ENCODE results near the gene AK5.

Gene AK5

DNA sequence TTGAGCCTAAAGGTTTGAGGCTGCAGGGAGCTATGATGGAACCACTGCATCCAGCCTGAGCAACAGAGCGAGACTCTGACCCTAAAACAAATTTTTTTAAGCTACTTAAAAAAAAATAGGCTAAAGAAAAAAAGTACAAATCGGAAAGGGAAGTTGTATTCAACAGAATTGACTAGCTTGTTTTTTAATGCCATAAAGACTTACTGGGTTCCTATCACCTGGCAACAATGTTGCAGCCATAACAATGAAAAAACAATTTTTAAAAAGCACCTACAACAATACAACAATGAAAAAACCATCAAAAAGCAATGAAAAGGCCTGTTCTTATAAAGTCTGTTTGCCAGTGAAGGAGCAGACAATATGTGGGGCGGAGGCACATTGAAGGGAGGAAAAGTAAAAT is 42.5 kb upstream of the AK5 start:
- TF ChIP-seq, protein P1, sequence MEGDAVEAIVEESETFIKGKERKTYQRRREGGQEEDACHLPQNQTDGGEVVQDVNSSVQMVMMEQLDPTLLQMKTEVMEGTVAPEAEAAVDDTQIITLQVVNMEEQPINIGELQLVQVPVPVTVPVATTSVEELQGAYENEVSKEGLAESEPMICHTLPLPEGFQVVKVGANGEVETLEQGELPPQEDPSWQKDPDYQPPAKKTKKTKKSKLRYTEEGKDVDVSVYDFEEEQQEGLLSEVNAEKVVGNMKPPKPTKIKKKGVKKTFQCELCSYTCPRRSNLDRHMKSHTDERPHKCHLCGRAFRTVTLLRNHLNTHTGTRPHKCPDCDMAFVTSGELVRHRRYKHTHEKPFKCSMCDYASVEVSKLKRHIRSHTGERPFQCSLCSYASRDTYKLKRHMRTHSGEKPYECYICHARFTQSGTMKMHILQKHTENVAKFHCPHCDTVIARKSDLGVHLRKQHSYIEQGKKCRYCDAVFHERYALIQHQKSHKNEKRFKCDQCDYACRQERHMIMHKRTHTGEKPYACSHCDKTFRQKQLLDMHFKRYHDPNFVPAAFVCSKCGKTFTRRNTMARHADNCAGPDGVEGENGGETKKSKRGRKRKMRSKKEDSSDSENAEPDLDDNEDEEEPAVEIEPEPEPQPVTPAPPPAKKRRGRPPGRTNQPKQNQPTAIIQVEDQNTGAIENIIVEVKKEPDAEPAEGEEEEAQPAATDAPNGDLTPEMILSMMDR (IDR thresholded peaks at IDR 0.05; ENCODE audit: low read depth, low read length), result no peak
- Histone ChIP-seq H3K27me3 (no peaks in the 10 kb centered on the region), H3K4me1 (no peaks in the 10 kb centered on the region), H3K36me3 (no peaks in the 10 kb centered on the region), H3K4me3 (ENCODE audit: low read depth, low read length) (no peak overlapping the region), H3K9me3 (no peaks in the 10 kb centered on the region)
- no peak for DNase-seq

DNA sequence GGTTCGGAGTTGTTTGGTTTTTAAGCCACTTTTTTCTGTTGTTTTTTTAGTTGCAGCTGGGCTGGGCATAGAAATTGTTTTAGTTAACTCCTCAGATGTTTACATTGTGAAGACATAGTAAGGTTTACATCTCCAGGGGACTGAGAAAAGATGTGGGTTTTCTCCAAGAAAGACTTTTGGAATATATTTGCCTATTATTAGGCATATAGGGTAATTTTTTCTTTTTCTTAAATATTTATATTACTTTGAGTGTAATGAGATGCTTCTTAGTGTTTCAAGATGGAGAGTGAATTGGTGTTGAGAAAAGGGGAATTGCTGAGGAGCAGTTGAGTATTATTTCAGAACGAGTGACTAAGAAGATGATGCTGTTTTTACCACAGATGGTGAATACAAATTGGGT is 36.0 kb upstream of the AK5 start:
- Histone ChIP-seq H3K4me1 (no peaks in the 10 kb centered on the region), H3K9me3 (no peaks in the 10 kb centered on the region)

DNA sequence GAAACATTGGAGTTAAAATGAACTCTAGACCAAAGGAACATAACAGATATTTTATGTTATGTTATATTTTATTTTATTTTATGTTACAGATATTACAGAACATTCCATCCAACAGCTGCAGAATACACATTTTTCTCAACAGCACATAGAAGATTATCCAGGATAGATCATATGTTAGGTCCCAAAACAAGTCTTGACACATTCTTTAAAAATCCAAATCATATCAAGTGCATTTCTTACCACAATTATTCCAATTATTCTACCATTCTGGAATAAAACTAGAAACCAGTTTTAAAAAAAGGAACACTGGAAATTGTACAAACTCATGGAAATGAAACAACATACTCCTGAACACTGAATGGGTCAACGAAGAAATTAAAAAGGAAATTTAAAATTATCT is 31.7 kb upstream of the AK5 start:
- DNase-seq, result no peak
- Histone ChIP-seq H3K27me3 (no peaks in the 10 kb centered on the region), H3K36me3 (no peaks in the 10 kb centered on the region), H3K4me3 (ENCODE audit: low read depth, low read length) (no peak overlapping the region), H3K9me3 (no peaks in the 10 kb centered on the region), H3K4me1 (no peaks in the 10 kb centered on the region)
- TF ChIP-seq, protein P1 (IDR thresholded peaks at IDR 0.05; ENCODE audit: low read depth, low read length), result no peak

More for the DNA sequence above, 36.0 kb upstream of the AK5 start:
- TF ChIP-seq, protein P1 (IDR thresholded peaks at IDR 0.05; ENCODE audit: low read depth, low read length), result no peak
- Histone ChIP-seq H3K4me3 (ENCODE audit: low read depth, low read length) (no peak overlapping the region), H3K27me3 (no peaks in the 10 kb centered on the region), H3K36me3 (no peaks in the 10 kb centered on the region)
- DNase-seq, result no peak

DNA sequence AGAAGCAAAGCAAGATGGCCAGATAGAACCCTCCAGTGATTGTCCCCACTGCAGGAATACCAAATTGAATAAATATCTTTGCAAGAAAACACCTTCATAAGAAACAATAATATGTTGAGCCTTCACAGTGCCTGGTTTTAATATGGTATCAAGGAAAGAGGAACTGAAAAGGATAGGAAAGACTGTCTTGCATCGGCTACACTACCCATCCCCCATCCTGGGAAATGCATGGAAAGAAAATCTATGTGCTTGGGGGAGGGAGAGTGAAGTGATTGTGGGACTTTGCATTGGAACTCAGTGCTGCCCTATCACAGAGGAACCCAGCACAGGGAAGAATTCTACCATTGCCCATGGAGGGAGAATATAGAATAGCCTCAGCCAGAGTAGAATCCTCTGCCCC is 28.6 kb upstream of the AK5 start:
- Histone ChIP-seq H3K4me1 (no peaks in the 10 kb centered on the region), H3K27me3 (no peaks in the 10 kb centered on the region), H3K4me3 (ENCODE audit: low read depth, low read length) (no peak overlapping the region), H3K36me3 (no peaks in the 10 kb centered on the region), H3K9me3 (no peaks in the 10 kb centered on the region)
- TF ChIP-seq, protein P1 (IDR thresholded peaks at IDR 0.05; ENCODE audit: low read depth, low read length), result no peak
- DNase-seq, result no peak

DNA sequence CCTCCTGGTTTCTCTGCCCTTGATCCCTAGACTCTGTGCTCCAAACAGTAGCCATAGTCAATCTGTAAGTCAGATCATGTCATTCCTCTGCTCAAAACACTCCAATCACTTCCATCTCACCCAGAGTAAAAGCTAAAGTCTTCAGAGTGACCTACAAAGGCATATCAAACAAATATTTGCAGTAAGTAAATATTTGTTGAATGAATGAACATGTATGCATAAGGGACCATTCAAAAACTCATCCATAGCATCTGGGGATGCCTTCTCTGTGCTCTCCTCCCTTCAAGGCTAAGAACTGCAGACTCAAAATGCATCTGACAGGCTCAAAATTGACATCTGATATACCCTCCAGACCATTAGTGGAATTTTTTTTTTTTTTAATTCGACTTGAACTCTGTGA is 18.1 kb upstream of the AK5 start:
- no peak for DNase-seq
- H3K27me3 ChIP-seq, result no peaks in the 10 kb centered on the region
- H3K36me3 ChIP-seq, result no peaks in the 10 kb centered on the region
- TF ChIP-seq, protein P1 (IDR thresholded peaks at IDR 0.05; ENCODE audit: low read depth, low read length), result no peak
- no peak overlapping the region for H3K4me3 ChIP-seq (ENCODE audit: low read depth, low read length)
- H3K4me1 ChIP-seq, result no peaks in the 10 kb centered on the region
- H3K9me3 ChIP-seq, result no peaks in the 10 kb centered on the region

DNA sequence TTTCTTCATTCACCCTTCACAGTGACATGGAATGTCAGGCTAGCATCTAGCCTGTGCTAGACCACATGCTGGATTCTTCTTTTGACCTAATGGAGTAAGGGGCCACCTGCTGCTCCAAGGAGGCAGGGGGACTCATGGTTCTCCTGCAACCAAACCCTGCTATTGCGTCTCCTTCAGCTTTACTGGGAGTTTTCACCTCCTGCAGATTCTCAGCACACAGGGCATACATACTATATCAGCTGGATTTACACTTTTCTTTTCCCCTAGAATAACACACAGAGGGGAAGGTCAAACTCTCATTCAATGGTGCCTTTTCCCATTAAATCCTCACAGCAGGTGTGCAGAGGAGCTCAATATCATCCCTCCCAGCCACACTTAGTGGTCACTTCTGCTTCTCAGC is 16.6 kb upstream of the AK5 start:
- no peaks in the 10 kb centered on the region for H3K27me3 ChIP-seq
- H3K4me3 ChIP-seq (ENCODE audit: low read depth, low read length), result no peak overlapping the region
- 0 out of 2 replicates have a peak, but pooled peaks cover 6% of the 10 kb centered on the region for H3K4me1 ChIP-seq
- TF ChIP-seq, protein P1 (IDR thresholded peaks at IDR 0.05; ENCODE audit: low read depth, low read length), result no peak
- H3K36me3 ChIP-seq, result no peaks in the 10 kb centered on the region
- DNase-seq, result no peak
- no peaks in the 10 kb centered on the region for H3K9me3 ChIP-seq
